Vagina (tissue), 2 donors: ENCODE measurements around the gene SLC35B4.

Source experiments
- CTCF ChIP-seq, 3 experiments: fragments of 450-650 bp in 2 of 3; fragments of 200-600 bp in 1 of 3; sonication (generic) in 1 of 3; IDR thresholded peaks; one replicate each; pipeline ENCODE4 v1.5.1; 2017 to 2019; ENCODE audit warnings: antibody characterized with exemption in 3 of 3, mild to moderate bottlenecking in 2 of 3, moderate library complexity in 2 of 3
- POLR2A ChIP-seq, 2 donors: fragments of 450-650 bp; IDR thresholded peaks; one replicate each; pipeline ENCODE4 v1.6.1; 2017; ENCODE audit warnings: antibody characterized with exemption in 2 of 2, mild to moderate bottlenecking in 2 of 2, moderate library complexity in 2 of 2

DNA sequence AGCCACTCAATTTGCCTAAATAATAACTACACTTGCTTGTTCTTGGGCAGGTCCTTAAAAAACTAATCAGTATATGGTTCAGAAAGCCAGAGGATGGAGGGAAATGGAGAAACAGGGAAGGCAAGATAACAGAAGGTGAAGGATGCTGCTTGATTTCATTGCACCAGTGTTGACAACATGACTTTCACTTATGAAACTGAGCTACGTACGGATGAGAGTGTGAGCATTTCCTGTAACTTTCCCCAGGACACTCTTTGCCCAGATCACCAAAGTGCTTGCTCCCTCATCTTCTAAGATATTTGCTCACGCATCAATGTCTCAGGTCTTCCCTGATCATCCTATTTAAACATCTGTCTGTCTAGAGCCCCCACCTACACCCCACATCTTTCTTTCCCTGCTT is 37.4 kb downstream of the SLC35B4 start:
- TF ChIP-seq CTCF (IDR thresholded peaks at IDR 0.05), result no peak
- no peak for TF ChIP-seq POLR2A (IDR thresholded peaks at IDR 0.05)
